ENCODE measurements around the gene GKAP1. TPM values are rescaled to one million over a fixed set of nuclear protein-coding genes. Genes with fewer than 3 reads are reported as not detected.
A peak's percentile ranks its signal among the peaks of the same experiment; 100 is the strongest.
"Not testable (repeated sequence)": the region's sequence is repeated elsewhere in the genome, so short reads cannot be mapped to it uniquely, and the experiment has no call there.

GKAP1 gene
- polyA plus RNA-seq, 3 donors from 2014 or later: 1.2 to 4.9 (median 4.7) TPM

DNA sequence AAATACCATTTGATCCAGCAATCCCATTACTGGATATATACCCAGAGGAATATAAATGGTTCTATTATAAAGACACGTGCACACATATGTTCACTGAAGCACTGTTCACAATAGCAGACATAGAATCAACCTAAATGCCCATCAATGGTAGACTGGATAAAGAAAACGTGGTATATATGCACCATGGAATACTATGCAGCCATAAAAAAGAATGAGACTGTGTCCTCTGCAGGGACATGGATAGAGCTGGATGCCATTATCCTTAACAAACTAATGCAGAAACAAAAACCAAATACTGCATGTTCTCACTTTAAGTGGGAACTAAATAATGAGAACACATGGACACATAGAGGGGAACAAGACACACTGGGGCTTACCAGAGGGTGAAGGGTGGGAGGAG lies 39.4 kb downstream of the GKAP1 start:
- H3K27me3 Mint-ChIP-seq (ENCODE audit: low read depth in 3 of 3): no peaks in the 10 kb centered on the region

DNA sequence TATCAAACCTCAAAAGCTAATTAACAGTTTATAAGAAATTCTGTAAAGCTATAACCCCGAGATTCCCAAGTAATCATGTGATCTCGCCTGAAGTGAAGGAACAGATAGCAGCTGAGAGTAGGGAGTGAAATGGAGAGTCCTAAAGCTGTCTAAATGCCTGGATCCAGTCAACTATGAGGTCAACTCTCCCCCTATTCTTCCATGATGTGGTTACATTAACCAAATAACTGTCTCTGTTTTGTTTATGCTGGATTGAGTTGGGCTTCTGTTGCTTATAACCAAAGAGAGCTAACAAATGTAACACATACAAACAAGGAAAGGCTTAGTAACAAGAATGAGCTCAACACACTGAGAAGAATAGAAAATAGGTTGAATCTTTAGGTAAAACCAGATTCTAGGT lies 41.6 kb downstream of the GKAP1 start:
- H3K27me3 Mint-ChIP-seq (ENCODE audit: low read depth in 3 of 3): no peaks in the 10 kb centered on the region
- H3K9me3 Mint-ChIP-seq: no peaks in the 10 kb centered on the region
- no peaks in the 10 kb centered on the region for H3K4me1 Mint-ChIP-seq
- no peak overlapping the region for H3K4me3 Mint-ChIP-seq
- peaks cover 9 to 18% (median 10%) of the 10 kb centered on the region in 3 donors for H3K36me3 Mint-ChIP-seq
- no peak overlapping the region for H3K27ac Mint-ChIP-seq
- DNase-seq: no peak

More for the DNA sequence above, 39.4 kb downstream of the GKAP1 start:
- DNase-seq: no peak
- Mint-ChIP-seq H3K27ac (no peak overlapping the region), H3K36me3 (peaks cover 9 to 18% (median 10%) of the 10 kb centered on the region in 3 donors), H3K9me3 (no peaks in the 10 kb centered on the region), H3K4me1 (no peaks in the 10 kb centered on the region), H3K4me3 (no peak overlapping the region)

DNA sequence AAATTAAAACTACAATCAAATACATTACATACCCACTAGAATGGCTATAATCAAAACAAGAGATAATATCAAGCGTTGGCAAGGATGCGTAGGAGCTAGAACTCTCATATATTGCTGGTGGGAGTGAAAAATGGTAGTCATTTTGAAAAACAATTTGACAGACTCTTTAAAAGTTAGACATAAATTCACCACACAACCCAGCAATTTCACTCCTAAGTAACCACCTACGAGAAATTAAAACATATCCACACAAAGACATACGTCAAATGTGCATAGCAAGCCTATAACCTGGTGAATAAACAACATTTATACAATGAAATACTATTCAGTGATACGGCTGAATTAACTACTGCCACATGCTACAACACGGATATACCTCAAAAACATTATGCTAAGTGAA lies 44.7 kb downstream of the GKAP1 start:
- H3K27me3 Mint-ChIP-seq (ENCODE audit: low read depth in 3 of 3): no peaks in the 10 kb centered on the region
- no peak overlapping the region for H3K27ac Mint-ChIP-seq
- no peak overlapping the region for H3K4me3 Mint-ChIP-seq
- no peak for DNase-seq
- no peaks in the 10 kb centered on the region for H3K9me3 Mint-ChIP-seq
- peaks cover 5 to 19% (median 5%) of the 10 kb centered on the region in 3 donors for H3K36me3 Mint-ChIP-seq
- H3K4me1 Mint-ChIP-seq: no peaks in the 10 kb centered on the region

DNA sequence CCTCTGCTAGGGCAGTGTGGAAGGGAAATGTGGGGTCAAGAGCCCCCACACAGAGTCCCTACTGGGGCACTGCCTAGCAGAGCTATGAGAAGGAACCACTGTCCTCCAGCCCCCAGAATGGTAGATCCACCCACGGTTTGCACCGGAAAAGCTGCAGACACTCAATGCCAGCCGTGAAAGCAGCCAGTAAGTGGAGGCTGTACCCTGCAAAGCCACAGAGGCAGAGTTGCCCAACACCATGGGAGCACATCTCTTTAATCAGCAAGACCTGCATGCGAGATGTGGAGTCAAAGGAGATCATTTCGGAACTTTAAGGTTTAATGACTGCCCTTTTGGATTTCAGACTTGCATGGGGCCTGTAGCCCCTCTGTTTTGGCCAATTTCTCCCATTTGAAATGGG lies 52.2 kb downstream of the GKAP1 start:
- Mint-ChIP-seq H3K36me3 (peaks cover 16 to 31% (median 23%) of the 10 kb centered on the region in 3 donors), H3K27ac (no peak overlapping the region), H3K9me3 (peaks cover 5 to 13% (median 11%) of the 10 kb centered on the region in 6 donors), H3K27me3 (ENCODE audit: low read depth in 3 of 3) (no peaks in the 10 kb centered on the region), H3K4me1 (no peaks in the 10 kb centered on the region), H3K4me3 (no peak overlapping the region)
- DNase-seq: no peak

DNA sequence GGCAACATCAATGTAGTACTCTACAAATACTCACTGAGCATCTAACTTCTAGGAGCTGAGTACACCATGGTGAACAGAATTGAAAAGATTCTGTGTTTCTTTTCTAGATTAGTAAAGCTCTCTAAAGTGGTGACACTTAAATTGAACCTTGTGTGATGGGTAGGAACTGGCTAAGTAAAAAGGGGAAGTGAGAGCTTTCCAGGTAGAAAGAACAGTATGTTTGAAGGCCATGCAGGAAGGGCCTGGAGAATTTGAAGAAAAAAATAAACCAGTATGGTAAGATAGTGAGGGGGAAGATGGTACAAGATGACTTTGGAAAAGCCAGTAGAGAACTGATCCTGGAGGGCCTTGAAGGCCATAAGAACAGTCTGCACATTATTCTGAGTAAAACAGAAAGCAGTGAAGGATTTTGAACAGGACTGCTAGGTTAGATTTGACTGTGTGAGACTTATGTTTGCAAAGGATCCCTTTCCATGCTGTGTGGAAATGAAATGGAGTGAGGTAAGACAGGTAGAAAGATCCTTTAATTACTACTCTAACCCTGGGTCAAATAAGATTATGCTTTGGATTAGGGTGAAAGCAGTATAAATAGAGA lies 63.1 kb downstream of the GKAP1 start:
- Mint-ChIP-seq H3K27me3 (ENCODE audit: low read depth in 3 of 3) (no peaks in the 10 kb centered on the region), H3K27ac (peak overlapping the region in 1 of 6 donors; percentile 44), H3K4me3 (no peak overlapping the region), H3K4me1 (no peaks in the 10 kb centered on the region), H3K9me3 (no peaks in the 10 kb centered on the region), H3K36me3 (peaks cover 13 to 22% (median 15%) of the 10 kb centered on the region in 3 donors)
- DNase-seq: no peak

DNA sequence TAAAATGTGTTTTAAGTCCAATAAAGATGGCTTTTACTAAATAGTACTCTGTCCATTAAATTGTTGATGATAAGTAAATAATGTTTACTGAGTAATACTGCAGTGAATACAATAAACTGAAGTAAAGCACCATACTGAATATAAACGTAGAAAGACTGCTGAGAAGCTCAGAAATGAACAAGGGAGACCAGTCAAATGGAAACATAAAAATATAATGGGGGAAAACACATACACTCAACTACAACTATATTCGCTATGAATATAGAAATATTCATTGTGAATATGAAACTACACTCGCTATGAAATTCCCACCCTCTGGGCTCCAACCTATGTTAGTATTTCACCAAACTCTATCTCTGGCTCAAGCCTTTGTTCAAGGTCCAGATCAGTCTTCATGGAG lies 67.9 kb downstream of the GKAP1 start:
- no peak overlapping the region for H3K27ac Mint-ChIP-seq
- H3K9me3 Mint-ChIP-seq: no peaks in the 10 kb centered on the region
- no peak overlapping the region for H3K4me3 Mint-ChIP-seq
- no peaks in the 10 kb centered on the region for H3K4me1 Mint-ChIP-seq
- H3K36me3 Mint-ChIP-seq: peaks cover 10 to 20% (median 15%) of the 10 kb centered on the region in 3 donors
- DNase-seq: no peak
- no peaks in the 10 kb centered on the region for H3K27me3 Mint-ChIP-seq (ENCODE audit: low read depth in 3 of 3)

DNA sequence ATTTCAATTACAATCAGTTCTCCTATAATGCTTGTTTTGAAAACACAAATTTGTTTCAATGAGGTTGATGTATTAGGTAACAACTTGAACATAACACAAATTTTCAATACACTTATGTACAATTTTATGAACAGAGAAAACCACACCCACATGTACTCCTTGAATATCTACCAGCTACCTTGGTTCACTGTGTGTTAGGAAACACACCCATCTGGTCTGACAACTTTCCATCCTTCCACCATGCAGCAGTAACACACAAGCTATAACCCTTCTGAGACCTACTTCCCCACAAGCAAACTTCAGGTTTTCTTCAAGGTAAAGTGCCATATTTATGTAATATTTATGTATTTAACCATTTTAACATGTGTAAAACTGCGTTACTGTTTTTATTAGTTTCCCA lies 73.4 kb downstream of the GKAP1 start:
- no peak for DNase-seq
- Mint-ChIP-seq H3K4me3 (no peak overlapping the region), H3K27me3 (ENCODE audit: low read depth in 3 of 3) (peaks cover 0 to 1% (median 0%) of the 10 kb centered on the region in 3 donors), H3K4me1 (no peaks in the 10 kb centered on the region), H3K27ac (no peak overlapping the region), H3K36me3 (peaks cover 0 to 8% (median 5%) of the 10 kb centered on the region in 3 donors), H3K9me3 (no peaks in the 10 kb centered on the region)

DNA sequence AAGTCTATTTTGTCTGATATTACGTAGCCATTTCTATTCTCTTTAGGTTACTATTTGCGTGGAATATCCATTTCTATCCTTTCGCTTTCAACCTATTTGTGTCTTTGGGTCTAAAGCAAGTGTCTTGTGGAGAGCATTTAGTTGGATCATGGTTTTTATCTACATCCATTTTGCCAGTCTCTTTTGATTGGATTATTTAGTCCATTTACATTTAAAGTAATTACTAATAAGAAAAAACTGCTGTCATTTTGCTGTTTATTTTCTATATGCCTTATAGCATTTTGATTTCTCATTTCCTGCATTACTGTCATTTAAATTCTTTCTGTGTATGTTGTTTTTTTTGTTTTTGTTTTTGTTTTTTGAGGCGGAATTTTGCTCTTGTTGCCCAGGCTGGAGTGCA lies 83.8 kb downstream of the GKAP1 start:
- peaks cover 0 to 22% (median 1%) of the 10 kb centered on the region in 3 donors for H3K27me3 Mint-ChIP-seq (ENCODE audit: low read depth in 3 of 3)
- no peak for DNase-seq
- peaks cover 0 to 10% (median 6%) of the 10 kb centered on the region in 3 donors for H3K36me3 Mint-ChIP-seq
- H3K9me3 Mint-ChIP-seq: no peaks in the 10 kb centered on the region
- no peak overlapping the region for H3K4me3 Mint-ChIP-seq
- no peaks in the 10 kb centered on the region for H3K4me1 Mint-ChIP-seq
- H3K27ac Mint-ChIP-seq: no peak overlapping the region

DNA sequence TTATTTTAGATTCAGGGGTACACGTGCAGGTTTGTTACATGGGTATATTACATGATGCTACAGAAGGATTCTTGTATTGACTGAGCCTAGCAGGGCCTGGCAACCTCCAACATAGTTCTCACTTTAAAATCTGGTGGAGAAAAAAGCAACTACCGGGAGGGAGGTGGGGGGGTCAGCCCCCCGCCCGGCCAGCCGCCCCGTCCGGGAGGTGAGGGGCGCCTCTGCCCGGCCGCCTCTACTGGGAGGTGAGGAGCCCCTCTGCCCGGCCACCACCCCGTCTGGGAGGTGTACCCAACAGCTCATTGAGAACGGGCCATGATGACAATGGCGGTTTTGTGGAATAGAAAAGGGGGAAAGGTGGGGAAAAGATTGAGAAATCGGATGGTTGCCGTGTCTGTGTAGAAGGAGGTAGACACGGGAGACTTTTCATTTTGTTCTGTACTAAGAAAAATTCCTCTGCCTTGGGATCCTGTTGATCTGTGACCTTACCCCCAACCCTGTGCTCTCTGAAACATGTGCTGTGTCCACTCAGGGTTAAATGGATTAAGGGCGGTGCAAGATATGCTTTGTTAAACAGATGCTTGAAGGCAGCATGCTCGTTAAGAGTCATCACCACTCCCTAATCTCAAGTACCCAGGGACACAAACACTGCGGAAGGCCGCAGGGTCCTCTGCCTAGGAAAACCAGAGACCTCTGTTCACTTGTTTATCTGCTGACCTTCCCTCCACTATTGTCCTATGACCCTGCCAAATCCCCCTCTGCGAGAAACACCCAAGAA lies 88.8 kb downstream of the GKAP1 start:
- H3K9me3 Mint-ChIP-seq, DNase-seq, H3K36me3 Mint-ChIP-seq, H3K27ac Mint-ChIP-seq, H3K4me3 Mint-ChIP-seq, H3K4me1 Mint-ChIP-seq: not testable (repeated sequence)
- peaks cover 0 to 15% (median 4%) of the 10 kb centered on the region in 3 donors for H3K27me3 Mint-ChIP-seq (ENCODE audit: low read depth in 3 of 3)

DNA sequence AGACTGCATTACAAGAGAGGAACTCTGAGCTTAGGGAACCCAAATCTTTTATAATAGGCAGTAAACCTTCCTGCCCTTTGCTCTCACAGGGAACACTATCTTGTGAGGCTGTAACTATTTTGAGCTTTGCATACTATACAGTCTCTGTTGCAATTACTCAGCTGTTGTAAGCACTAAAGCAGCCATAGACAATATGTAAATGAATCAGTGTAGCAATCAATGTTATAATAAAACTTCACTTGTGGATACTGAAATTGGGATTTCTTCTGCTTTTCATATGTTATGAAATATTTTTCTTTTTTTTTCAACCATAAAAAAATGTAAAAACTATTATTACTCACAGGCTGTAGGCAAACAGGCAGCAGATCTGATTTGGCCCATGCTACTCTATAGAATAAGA lies 93.1 kb downstream of the GKAP1 start:
- no peak overlapping the region for H3K4me3 Mint-ChIP-seq
- no peak overlapping the region for H3K27ac Mint-ChIP-seq
- H3K9me3 Mint-ChIP-seq: peaks cover 0 to 2% (median 0%) of the 10 kb centered on the region in 6 donors
- peaks cover 0 to 4% (median 3%) of the 10 kb centered on the region in 3 donors for H3K27me3 Mint-ChIP-seq (ENCODE audit: low read depth in 3 of 3)
- H3K4me1 Mint-ChIP-seq: no peaks in the 10 kb centered on the region
- no peaks in the 10 kb centered on the region for H3K36me3 Mint-ChIP-seq
- no peak for DNase-seq

DNA sequence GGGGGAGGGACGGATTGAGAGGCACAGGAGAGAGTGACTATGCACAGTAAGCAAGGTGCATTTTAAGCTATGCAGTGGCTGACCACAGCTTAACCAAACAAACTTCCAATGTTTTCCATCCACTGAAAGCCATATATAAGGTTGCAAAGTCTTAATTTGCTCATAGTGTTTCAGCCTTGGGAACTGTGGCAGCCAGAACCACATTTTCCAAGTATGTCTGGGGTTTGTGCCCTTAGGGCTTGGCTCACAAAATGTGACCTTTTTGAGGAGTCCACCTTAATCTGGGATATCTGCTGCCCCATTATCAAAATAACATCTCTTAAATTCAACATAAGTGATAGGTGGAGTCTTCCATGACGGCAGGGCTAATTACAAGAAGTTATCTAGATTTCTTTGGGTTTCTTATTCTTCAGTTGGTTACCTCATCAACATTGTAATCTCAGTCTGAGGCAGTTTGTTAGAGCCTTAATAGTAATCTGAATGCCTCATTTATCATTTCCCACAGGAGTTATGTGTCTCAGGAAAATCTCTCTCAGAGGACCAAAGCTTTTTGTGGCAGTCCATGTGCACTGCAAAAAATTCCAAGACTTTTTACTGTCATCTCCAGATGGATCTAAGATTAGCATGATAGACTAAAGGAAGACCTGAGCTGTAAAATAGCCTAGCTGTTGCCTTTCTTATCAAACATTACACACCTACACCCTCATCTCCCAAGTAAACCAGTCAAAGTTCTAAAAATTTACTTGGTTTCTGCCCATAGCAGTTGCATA lies 94.7 kb downstream of the GKAP1 start:
- peaks cover 0 to 2% (median 0%) of the 10 kb centered on the region in 6 donors for H3K9me3 Mint-ChIP-seq
- H3K4me3 Mint-ChIP-seq: no peak overlapping the region
- no peak overlapping the region for H3K27ac Mint-ChIP-seq
- H3K36me3 Mint-ChIP-seq: no peaks in the 10 kb centered on the region
- peaks cover 0 to 4% (median 3%) of the 10 kb centered on the region in 3 donors for H3K27me3 Mint-ChIP-seq (ENCODE audit: low read depth in 3 of 3)
- no peak for DNase-seq
- H3K4me1 Mint-ChIP-seq: no peaks in the 10 kb centered on the region

DNA sequence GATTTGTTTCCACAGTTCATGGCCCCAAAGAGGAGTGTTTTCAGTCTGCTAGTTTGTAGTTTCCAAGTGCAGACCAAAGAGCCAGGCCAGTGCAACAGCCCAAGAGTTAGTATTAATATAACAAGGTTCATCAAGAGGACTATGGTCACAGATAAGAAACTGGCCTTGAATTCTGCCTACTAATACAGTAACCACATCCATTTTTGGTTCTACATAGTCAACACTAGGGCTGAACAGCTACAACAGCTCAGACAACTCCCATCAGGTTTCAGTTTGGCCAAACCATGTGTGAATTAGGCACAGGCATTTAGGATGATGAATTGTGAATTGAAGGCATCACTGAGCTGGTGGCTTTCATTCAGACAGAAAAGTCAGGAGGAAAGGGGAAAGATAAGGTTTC lies 96.1 kb downstream of the GKAP1 start:
- Mint-ChIP-seq H3K4me3 (no peak overlapping the region), H3K27ac (no peak overlapping the region), H3K9me3 (peaks cover 0 to 2% (median 0%) of the 10 kb centered on the region in 6 donors), H3K27me3 (ENCODE audit: low read depth in 3 of 3) (peaks cover 2 to 6% (median 5%) of the 10 kb centered on the region in 3 donors), H3K36me3 (no peaks in the 10 kb centered on the region), H3K4me1 (no peaks in the 10 kb centered on the region)
- DNase-seq: no peak

DNA sequence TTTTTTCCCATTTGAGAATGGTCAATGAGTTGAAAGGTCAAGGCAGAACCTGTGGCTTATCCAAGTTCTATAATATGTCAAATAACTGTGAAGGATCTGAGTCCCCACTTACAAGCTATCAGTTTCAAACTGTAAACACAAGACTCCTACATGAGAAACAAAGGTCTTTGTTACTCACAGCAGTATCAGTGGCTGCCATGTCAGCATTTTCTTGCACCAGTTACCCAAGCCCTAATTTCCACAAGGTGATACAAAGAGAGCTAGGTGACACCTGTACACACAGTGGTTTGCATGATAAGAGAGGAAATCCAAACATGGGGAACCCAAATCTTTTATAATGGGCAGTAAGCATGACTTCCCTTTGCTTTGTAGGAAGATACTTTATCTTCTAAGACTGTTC lies 101.8 kb downstream of the GKAP1 start:
- H3K9me3 Mint-ChIP-seq: no peaks in the 10 kb centered on the region
- no peak overlapping the region for H3K4me3 Mint-ChIP-seq
- H3K27me3 Mint-ChIP-seq (ENCODE audit: low read depth in 3 of 3): peaks cover 1 to 5% (median 2%) of the 10 kb centered on the region in 3 donors
- H3K36me3 Mint-ChIP-seq: no peaks in the 10 kb centered on the region
- no peaks in the 10 kb centered on the region for H3K4me1 Mint-ChIP-seq
- no peak for DNase-seq
- H3K27ac Mint-ChIP-seq: no peak overlapping the region

DNA sequence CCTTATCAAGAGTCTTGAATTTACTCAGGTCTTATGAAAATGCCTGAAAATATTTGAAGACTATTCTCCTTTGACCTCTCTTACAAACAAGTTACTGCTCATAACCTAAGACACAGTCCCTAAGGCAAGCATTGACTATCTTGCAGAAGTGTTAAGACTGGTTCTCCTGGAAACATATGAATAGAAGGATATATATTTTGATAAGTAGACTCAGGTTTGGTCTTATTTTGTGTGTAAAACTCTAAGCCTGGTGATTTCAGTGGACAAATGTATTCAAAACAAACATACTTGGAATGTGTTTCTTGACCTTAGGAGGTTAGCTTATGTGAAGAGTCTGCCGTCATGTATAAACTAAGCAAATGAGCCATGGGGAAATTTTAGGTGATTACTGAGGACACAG lies 102.3 kb downstream of the GKAP1 start:
- Mint-ChIP-seq H3K9me3 (no peaks in the 10 kb centered on the region), H3K27ac (no peak overlapping the region), H3K4me1 (no peaks in the 10 kb centered on the region), H3K4me3 (no peak overlapping the region), H3K36me3 (no peaks in the 10 kb centered on the region), H3K27me3 (ENCODE audit: low read depth in 3 of 3) (peaks cover 1 to 5% (median 2%) of the 10 kb centered on the region in 3 donors)
- DNase-seq: no peak

Data from immature natural killer cell (primary cell).